HG02852 (cell line): ENCODE data around the gene SELENOK.

Source experiments
- ATAC-seq: cut with Tn5 transposase; IDR thresholded peaks from one replicate; pipeline ENCODE4 v1.9.1; 2021; ENCODE audit warnings: mild to moderate bottlenecking, moderate library complexity; ENCODE audit not compliant: unreplicated experiment

Gene SELENOK

GRCh38 chr3:53843195-53844177 lies 48.2 kb downstream of the SELENOK start:
- ATAC-seq, result no peak

DNA sequence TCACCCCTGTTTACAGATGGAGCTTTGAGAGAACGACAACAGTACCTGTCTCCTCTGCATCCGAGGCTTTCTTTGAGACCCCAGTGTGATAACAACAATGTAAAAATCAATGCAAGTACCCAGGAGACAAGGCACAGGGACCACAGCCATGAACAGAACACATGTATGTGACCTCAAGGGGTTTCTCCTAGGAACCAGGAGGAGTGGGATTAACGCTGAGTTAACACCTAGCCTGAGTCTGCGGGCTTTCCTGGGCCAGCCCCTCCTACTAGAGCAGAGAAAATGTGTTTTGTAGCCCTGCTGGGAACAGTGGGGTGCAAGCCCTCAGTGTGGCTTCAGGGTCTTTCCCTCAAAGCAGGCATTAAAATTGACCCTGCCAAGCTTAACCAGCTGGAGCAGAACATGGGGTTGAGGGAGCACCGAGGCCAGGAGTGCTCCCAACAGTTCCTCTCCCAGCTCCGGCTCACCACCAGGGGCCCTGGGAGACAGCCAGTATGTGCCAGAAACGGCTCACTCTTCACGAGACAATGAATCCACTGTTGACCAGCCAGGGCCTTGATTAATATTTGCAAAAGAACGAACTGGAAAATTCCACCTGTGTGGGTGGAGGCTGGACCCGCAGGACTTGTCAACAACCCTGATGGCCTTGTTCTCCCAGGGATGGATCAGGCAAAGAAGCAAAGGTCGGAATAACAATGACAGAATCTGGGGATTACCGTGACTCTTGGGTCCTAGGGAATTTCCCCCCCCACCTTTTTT lies 49.0 kb downstream of the SELENOK start:
- no peak for ATAC-seq

DNA sequence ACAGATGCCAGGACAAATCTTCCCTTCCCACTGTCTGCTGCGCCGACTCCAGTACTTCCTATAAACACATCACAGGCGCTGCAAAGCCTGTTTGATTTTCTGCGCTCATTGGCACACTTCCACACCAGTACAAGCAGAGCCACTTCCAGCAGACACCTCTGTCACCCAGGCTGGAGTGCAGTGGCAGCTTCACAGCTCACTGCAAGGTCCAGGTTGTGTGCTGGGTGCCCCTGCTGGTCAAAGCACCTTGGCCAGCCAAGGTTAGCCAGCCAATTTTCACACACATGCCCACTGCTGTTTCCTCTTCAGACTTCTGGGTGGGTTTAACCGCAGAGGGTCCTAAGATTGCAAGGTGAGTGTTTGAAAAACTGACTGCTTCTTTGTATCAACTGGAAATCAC lies 50.4 kb downstream of the SELENOK start:
- no peak for ATAC-seq

- no peak for ATAC-seq
Measured at GRCh38 chr3:53837331-53837730, 54.3 kb downstream of the SELENOK start.

- ATAC-seq, result no peak
Measured at GRCh38 chr3:53836084-53836872, 55.4 kb downstream of the SELENOK start.

DNA sequence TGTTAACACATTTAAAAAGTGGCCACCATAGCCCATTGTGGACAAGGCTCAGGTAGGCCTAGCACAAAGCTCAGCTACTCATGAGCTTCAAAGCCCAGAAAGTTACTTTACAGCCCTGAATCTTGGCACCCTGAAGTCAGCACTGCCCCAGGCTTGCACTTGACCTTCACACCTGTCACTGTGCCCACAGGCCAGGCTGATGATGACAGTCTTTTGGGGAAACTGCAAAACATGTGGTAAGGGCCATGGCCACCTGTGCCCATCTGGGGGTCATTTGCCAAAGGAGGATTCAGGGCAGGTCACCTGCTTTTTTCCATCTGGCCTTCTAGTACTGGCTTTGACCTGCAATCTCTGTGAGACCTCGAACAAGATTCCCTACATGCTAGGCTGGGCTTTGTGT lies 56.4 kb downstream of the SELENOK start:
- ATAC-seq, result no peak

DNA sequence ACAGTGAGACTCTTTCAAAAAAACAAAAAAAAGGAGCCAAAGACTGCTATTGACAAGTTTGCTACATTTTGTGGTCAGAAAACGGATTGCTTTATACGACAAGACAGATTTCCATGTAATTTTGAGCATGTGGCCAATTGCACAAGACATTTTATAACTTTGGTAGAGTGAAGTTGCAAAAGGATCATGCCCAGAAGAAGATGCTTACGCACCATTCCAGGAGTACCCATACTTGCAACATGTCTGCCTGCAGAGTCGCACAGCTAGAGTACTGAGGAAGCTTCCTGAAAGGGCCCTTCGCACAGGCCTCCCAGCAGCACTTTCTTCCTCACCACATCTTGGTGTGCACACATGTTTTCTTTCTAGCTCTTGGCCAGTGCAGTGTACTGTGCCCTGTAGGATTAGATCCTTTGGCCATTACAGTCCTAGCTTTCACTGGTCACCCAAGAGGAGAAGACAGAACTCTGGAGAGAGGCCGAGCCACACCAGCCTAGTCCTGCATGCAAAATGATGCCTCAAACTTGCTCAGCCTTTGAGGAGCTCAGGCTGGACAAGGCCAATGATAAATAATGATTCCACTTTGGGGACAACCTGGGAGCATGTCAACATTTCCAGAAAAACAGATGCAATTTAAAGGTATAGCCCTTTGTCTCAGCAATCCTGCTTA lies 57.1 kb downstream of the SELENOK start:
- ATAC-seq, result no peak
